Hepatocyte (in vitro differentiated cells): ENCODE measurements around the gene MRPL36. TPM values are rescaled to one million over a fixed set of nuclear protein-coding genes. Genes with fewer than 3 reads are reported as not detected.

Source experiments
- DNase-seq: peaks from one replicate; pipeline ENCODE4 v3.0.0-alpha.2; 2016; ENCODE audit warnings: low spot score
- H2AFZ ChIP-seq: fragments of 200-600 bp; sonication (generic); 2 replicates; pipeline ENCODE4 v1.6.0; 2016; ENCODE audit warnings: antibody characterized with exemption, mild to moderate bottlenecking
- H3K27ac ChIP-seq: fragments of 200-600 bp; sonication (generic); 2 replicates; pipeline ENCODE4 v1.5.1; 2016; ENCODE audit warnings: mild to moderate bottlenecking
- H3K27me3 ChIP-seq: fragments of 200-600 bp; sonication (generic); 2 replicates; pipeline ENCODE4 v1.6.1; 2016
- H3K36me3 ChIP-seq: fragments of 200-600 bp; sonication (generic); replicated peaks from 2 replicates; pipeline ENCODE4 v1.5.1; 2016; ENCODE audit warnings: low read depth; ENCODE audit not compliant: insufficient read depth
- H3K4me1 ChIP-seq: fragments of 200-600 bp; sonication (generic); 2 replicates; pipeline ENCODE4 v1.5.1; 2016; ENCODE audit warnings: mild to moderate bottlenecking, moderate library complexity; ENCODE audit not compliant: insufficient read depth
- H3K4me2 ChIP-seq: fragments of 200-600 bp; sonication (generic); 2 replicates; pipeline ENCODE4 v1.6.0; 2016
- H3K4me3 ChIP-seq: fragments of 200-600 bp; sonication (generic); 2 replicates; pipeline ENCODE4 v1.5.1; 2016; ENCODE audit warnings: mild to moderate bottlenecking
- H3K79me2 ChIP-seq: fragments of 200-600 bp; sonication (generic); 2 replicates; pipeline ENCODE4 v1.6.0; 2017; ENCODE audit warnings: mild to moderate bottlenecking
- H3K9me2 ChIP-seq: fragments of 200-600 bp; sonication (generic); replicated peaks from 2 replicates; pipeline ENCODE4 v1.6.0; 2017; ENCODE audit warnings: mild to moderate bottlenecking; ENCODE audit not compliant: insufficient read depth
- H3K9me3 ChIP-seq: fragments of 200-600 bp; sonication (generic); 2 replicates; pipeline ENCODE4 v1.5.1; 2016; ENCODE audit warnings: low read depth, mild to moderate bottlenecking
- H4K20me1 ChIP-seq: fragments of 200-600 bp; sonication (generic); 2 replicates; pipeline ENCODE4 v1.6.0; 2016; ENCODE audit warnings: mild to moderate bottlenecking; ENCODE audit not compliant: insufficient read depth, poor library complexity, severe bottlenecking
- CTCF ChIP-seq: fragments of 200-600 bp; sonication (generic); IDR thresholded peaks from 2 replicates; pipeline ENCODE4 v1.5.1; 2016; ENCODE audit warnings: antibody characterized with exemption, mild to moderate bottlenecking; ENCODE audit not compliant: poor library complexity
- EZH2 ChIP-seq: fragments of 200-600 bp; sonication (generic); IDR thresholded peaks from 2 replicates; pipeline ENCODE4 v1.6.1; 2016; ENCODE audit warnings: antibody characterized with exemption, mild to moderate bottlenecking, borderline replicate concordance
- EZH2phosphoT487 ChIP-seq: fragments of 200-600 bp; sonication (generic); IDR thresholded peaks from one replicate; pipeline ENCODE4 v1.6.1; 2018; ENCODE audit warnings: antibody characterized with exemption, mild to moderate bottlenecking, low read depth, moderate library complexity; ENCODE audit not compliant: unreplicated experiment, severe bottlenecking
- WGBS: methylation state at CpG from one replicate; pipeline ENCODE4 v1.1.6; 2016; ENCODE audit warnings: low lambda C conversion rate; ENCODE audit errors: missing lambda C conversion rate; 5-methylcytosine and 5-hydroxymethylcytosine counted together
- polyA plus RNA-seq: library from polyadenylated mRNA; unstranded; fragments of >200 nt; fragmentation: Nextera tagmentation; extraction: Ambion mirVana; gene quantifications from 2 replicates; pipeline ENCODE4 v1.2.1, GENCODE V29; 2016
- total RNA-seq: library from RNA; depleted of rRNA; stranded (reverse); fragments of >200 nt; gene quantifications from 2 replicates; pipeline ENCODE4 v1.2.3, GENCODE V29; 2014

The MRPL36 gene
- total and polyA plus RNA-seq, 2 experiments from 2014 or later = 25.6 to 107 TPM

DNA sequence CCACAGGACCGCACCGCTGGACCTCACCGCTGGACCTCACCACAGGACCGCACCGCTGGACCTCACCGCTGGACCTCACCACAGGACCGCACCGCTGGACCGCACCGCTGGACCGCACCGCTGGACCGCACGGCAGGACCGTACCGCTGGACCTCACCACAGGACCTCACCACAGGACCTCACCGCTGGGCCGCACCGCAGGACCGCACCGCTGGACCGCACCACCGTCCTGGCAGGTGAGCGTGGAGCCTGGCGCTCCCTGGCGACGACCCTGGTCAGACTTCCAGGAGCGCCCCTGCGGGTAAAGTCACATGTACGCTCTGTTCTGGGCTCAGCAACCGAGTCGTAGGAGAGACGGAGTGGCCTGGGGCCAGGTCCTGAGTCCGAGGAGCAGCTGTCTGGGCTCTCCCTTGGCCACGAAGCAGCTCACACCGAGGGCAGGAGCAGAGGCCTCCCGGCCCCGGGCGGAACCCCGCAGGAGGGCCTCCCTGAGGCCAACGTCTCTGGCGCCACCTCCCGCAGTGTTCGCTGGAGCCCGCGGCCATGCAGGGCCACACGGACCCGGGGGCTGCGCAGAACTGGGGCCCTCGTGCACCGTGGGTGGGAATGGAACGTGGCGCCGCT is 30.5 kb downstream of the MRPL36 start:
- H3K36me3 ChIP-seq = no peaks in the 10 kb centered on the region
- no peaks in the 10 kb centered on the region for H3K9me3 ChIP-seq
- no peaks in the 10 kb centered on the region for H4K20me1 ChIP-seq
- H3K27me3 ChIP-seq = no peaks in the 10 kb centered on the region
- no peaks in the 10 kb centered on the region for H3K4me1 ChIP-seq
- no peak overlapping the region for H3K4me2 ChIP-seq
- H3K4me3 ChIP-seq = no peak overlapping the region
- no peak overlapping the region for H2AFZ ChIP-seq
- DNase-seq = no peak
- H3K27ac ChIP-seq = no peak overlapping the region
- H3K9me2 ChIP-seq = no peaks in the 10 kb centered on the region
- H3K79me2 ChIP-seq = no peaks in the 10 kb centered on the region
- TF ChIP-seq EZH2phosphoT487 (no peak), EZH2 (no peak), CTCF (no peak)
- WGBS = 95% methylated on average over 43 of the region's 54 CpGs

DNA sequence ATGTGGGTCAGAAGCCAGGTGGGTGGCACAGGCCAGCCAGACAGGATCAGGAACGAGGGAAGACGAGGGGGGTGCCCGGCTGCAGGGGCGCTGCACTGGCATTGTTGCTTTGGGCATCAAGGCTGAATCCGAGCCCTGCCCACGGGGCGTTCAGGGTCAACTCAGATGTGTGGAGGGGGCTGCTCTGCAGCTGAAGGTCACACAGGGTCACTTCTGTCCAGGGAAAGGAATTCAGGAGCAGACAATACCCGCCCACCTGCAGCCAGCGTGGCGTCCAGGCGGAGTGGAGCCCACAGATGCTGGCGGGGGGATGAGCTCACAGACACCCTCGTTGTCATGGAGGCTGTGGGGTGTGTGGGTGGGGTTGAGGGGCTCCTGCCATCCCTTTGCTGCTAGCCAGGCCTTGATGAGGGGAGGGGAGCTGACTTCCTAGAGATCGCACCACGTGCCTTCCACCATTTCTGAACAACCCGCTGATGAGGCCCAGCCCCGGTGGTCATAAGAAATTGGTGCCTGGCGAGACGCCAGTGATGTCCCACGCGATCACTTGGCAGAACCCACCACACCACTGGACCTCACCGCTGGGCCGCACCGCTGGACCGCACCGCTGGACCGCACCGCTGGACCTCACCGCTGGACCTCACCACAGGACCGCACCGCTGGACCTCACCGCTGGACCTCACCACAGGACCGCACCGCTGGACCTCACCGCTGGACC is 31.2 kb downstream of the MRPL36 start:
- Histone ChIP-seq H3K79me2 (no peaks in the 10 kb centered on the region), H4K20me1 (no peaks in the 10 kb centered on the region), H3K4me3 (no peak overlapping the region), H3K36me3 (no peaks in the 10 kb centered on the region), H3K9me2 (no peaks in the 10 kb centered on the region), H3K27ac (no peak overlapping the region), H3K9me3 (no peaks in the 10 kb centered on the region), H3K4me2 (no peak overlapping the region), H3K27me3 (no peaks in the 10 kb centered on the region), H2AFZ (no peak overlapping the region), H3K4me1 (no peaks in the 10 kb centered on the region)
- WGBS = 93% methylated on average over 23 of the region's 35 CpGs
- TF ChIP-seq CTCF (no peak), EZH2 (no peak), EZH2phosphoT487 (no peak)
- no peak for DNase-seq

- H3K4me3 ChIP-seq = no peak overlapping the region
- H3K9me3 ChIP-seq = no peaks in the 10 kb centered on the region
- no peak for DNase-seq
- H3K79me2 ChIP-seq = no peaks in the 10 kb centered on the region
- no peaks in the 10 kb centered on the region for H3K27me3 ChIP-seq
- no peak overlapping the region for H3K27ac ChIP-seq
- H2AFZ ChIP-seq = no peak overlapping the region
- WGBS = 87% methylated on average over 16 of the region's 16 CpGs
- H3K4me1 ChIP-seq = no peaks in the 10 kb centered on the region
- H4K20me1 ChIP-seq = no peaks in the 10 kb centered on the region
- TF ChIP-seq CTCF = no peak
- no peak for TF ChIP-seq EZH2phosphoT487
- TF ChIP-seq EZH2 = no peak
- H3K4me2 ChIP-seq = no peak overlapping the region
- H3K9me2 ChIP-seq = no peaks in the 10 kb centered on the region
- no peaks in the 10 kb centered on the region for H3K36me3 ChIP-seq
Observed at GRCh38 chr5:1767524-1768282, 31.9 kb downstream of the MRPL36 start.
